Endodermal cell (in vitro differentiated cells): ENCODE results near the gene ACTR6. TPM values are rescaled to one million over a fixed set of nuclear protein-coding genes. Genes with fewer than 3 reads are reported as not detected.
A peak's percentile ranks its signal among the peaks of the same experiment; 100 is the strongest.
"Not testable (repeated sequence)": the region's sequence is repeated elsewhere in the genome, so short reads cannot be mapped to it uniquely, and the experiment has no call there.

Source experiments
- DNase-seq: peaks from one replicate; pipeline ENCODE4 v3.0.0-alpha.2; 2017
- H3K27ac ChIP-seq: 2 replicates; pipeline ENCODE4 v1.5.1; 2013; ENCODE audit warnings: mild to moderate bottlenecking, low read depth, low read length, moderate library complexity
- H3K27me3 ChIP-seq: 2 replicates; pipeline ENCODE4 v1.6.1; 2013; ENCODE audit warnings: mild to moderate bottlenecking, low read length, moderate library complexity; ENCODE audit not compliant: insufficient read depth, control insufficient read depth, poor library complexity, severe bottlenecking
- H3K36me3 ChIP-seq: 2 replicates; pipeline ENCODE4 v1.7.0; 2013; ENCODE audit warnings: mild to moderate bottlenecking, low read length, moderate library complexity; ENCODE audit not compliant: control insufficient read depth, insufficient read depth
- H3K4me1 ChIP-seq: one replicate; pipeline ENCODE4 v1.7.0; 2013; ENCODE audit warnings: low read length; ENCODE audit not compliant: control insufficient read depth, insufficient read depth
- H3K4me3 ChIP-seq: 2 replicates; pipeline ENCODE4 v1.5.1; 2013; ENCODE audit warnings: mild to moderate bottlenecking, low read length, moderate library complexity
- H3K9ac ChIP-seq: 2 replicates; pipeline ENCODE4 v1.6.1; 2013; ENCODE audit warnings: mild to moderate bottlenecking, low read length, moderate library complexity; ENCODE audit not compliant: poor library complexity, severe bottlenecking; ENCODE audit errors: extremely low read depth
- H3K9me3 ChIP-seq: 2 replicates; pipeline ENCODE4 v1.6.1; 2013; ENCODE audit warnings: mild to moderate bottlenecking, low read length, moderate library complexity; ENCODE audit not compliant: control insufficient read depth
- H3K27ac Mint-ChIP-seq: 2 replicates; pipeline ENCODE4 v1.8.0; 2020; ENCODE audit warnings: mixed read lengths
- H3K27me3 Mint-ChIP-seq: 2 replicates; pipeline ENCODE4 v1.8.0; 2021; ENCODE audit warnings: mild to moderate bottlenecking, mixed read lengths; ENCODE audit not compliant: insufficient read depth
- H3K36me3 Mint-ChIP-seq: 2 replicates; pipeline ENCODE4 v1.8.0; 2020; ENCODE audit warnings: low read depth, mixed read lengths
- H3K4me1 Mint-ChIP-seq: 2 replicates; pipeline ENCODE4 v1.8.0; 2020; ENCODE audit warnings: mixed read lengths
- H3K4me3 Mint-ChIP-seq: 2 replicates; pipeline ENCODE4 v1.8.0; 2020; ENCODE audit warnings: mild to moderate bottlenecking, moderate library complexity, mixed read lengths
- H3K9me3 Mint-ChIP-seq: 2 replicates; pipeline ENCODE4 v1.8.0; 2020; ENCODE audit warnings: mild to moderate bottlenecking, mixed read lengths
- CTCF ChIP-seq: fragments of 200-600 bp; sonication (generic); conservative IDR thresholded peaks from 2 replicates; pipeline ENCODE4 v1.5.0; 2021; ENCODE audit warnings: antibody characterized with exemption, mild to moderate bottlenecking
- WGBS, 2 experiments: methylation state at CpG; one replicate each; pipeline versions ENCODE4 v1.1.5 to v1.1.7; 2013; ENCODE audit warnings: missing lambda C conversion rate in 2 of 2, mixed read lengths in 1 of 2; ENCODE audit not compliant: insufficient coverage in 1 of 2, insufficient read length in 1 of 2; 5-methylcytosine and 5-hydroxymethylcytosine counted together
- total RNA-seq, 2 donors: library from RNA; stranded (reverse); fragmentation: NEBNext Ultra II Directional in 1 of 2; extraction: Animal tissue kit (Norgen Biotek cat#: 25700) in 1 of 2; gene quantifications; 2 replicates in 1 of 2; 3 replicates in 1 of 2; pipeline ENCODE4 v1.2.1, GENCODE V29; 2021

The ACTR6 gene
- total RNA-seq, 2 donors from 2014 or later: 39.4 to 47.8 TPM

GRCh38 chr12:100216337-100216736, 15.7 kb downstream of the ACTR6 start:
- H3K36me3 ChIP-seq: peaks cover 83% of the 10 kb centered on the region
- H3K9me3 ChIP-seq: no peaks in the 10 kb centered on the region
- H3K4me1 ChIP-seq: no peaks in the 10 kb centered on the region
- H3K27me3 Mint-ChIP-seq: no peaks in the 10 kb centered on the region
- no peak overlapping the region for H3K4me3 ChIP-seq
- H3K27ac Mint-ChIP-seq: no peak overlapping the region
- no peaks in the 10 kb centered on the region for H3K9me3 Mint-ChIP-seq
- no peak overlapping the region for H3K27ac ChIP-seq
- peaks cover 45% of the 10 kb centered on the region for H3K36me3 Mint-ChIP-seq
- peaks cover 3% of the 10 kb centered on the region for H3K4me1 Mint-ChIP-seq
- H3K27me3 ChIP-seq: no peaks in the 10 kb centered on the region
- WGBS, 2 experiments: 96 to 100% methylated on average over 1 to 4 of the region's 4 CpGs
- H3K4me3 Mint-ChIP-seq: no peak overlapping the region
- no peak overlapping the region for H3K9ac ChIP-seq
- no peak for TF ChIP-seq CTCF
- no peak for DNase-seq

- Mint-ChIP-seq H3K4me1 (peaks cover 3% of the 10 kb centered on the region), H3K9me3 (no peaks in the 10 kb centered on the region), H3K4me3 (no peak overlapping the region), H3K27ac (no peak overlapping the region), H3K36me3 (peaks cover 38% of the 10 kb centered on the region), H3K27me3 (no peaks in the 10 kb centered on the region)
- peaks cover 79% of the 10 kb centered on the region for H3K36me3 ChIP-seq
- DNase-seq: no peak
- 92 to 100% methylated on average over 1 to 4 of the region's 5 CpGs for WGBS, 2 experiments
- no peak overlapping the region for H3K4me3 ChIP-seq
- no peaks in the 10 kb centered on the region for H3K4me1 ChIP-seq
- H3K9me3 ChIP-seq: no peaks in the 10 kb centered on the region
- TF ChIP-seq CTCF: no peak
- H3K27ac ChIP-seq: no peak overlapping the region
- no peaks in the 10 kb centered on the region for H3K27me3 ChIP-seq
- no peak overlapping the region for H3K9ac ChIP-seq
Measured at GRCh38 chr12:100219328-100220109, 18.9 kb downstream of the ACTR6 start.

- H3K9ac ChIP-seq: no peak overlapping the region
- H3K9me3 Mint-ChIP-seq: no peaks in the 10 kb centered on the region
- H3K4me1 Mint-ChIP-seq: peaks cover 3% of the 10 kb centered on the region
- no peak for TF ChIP-seq CTCF
- peaks cover 38% of the 10 kb centered on the region for H3K36me3 Mint-ChIP-seq
- no peaks in the 10 kb centered on the region for H3K4me1 ChIP-seq
- DNase-seq: no peak
- no peak overlapping the region for H3K27ac Mint-ChIP-seq
- WGBS, 2 experiments: 84 to 100% methylated on average over 1 to 2 of the region's 3 CpGs
- no peak overlapping the region for H3K27ac ChIP-seq
- no peaks in the 10 kb centered on the region for H3K27me3 ChIP-seq
- H3K27me3 Mint-ChIP-seq: no peaks in the 10 kb centered on the region
- peaks cover 77% of the 10 kb centered on the region for H3K36me3 ChIP-seq
- H3K9me3 ChIP-seq: no peaks in the 10 kb centered on the region
- H3K4me3 ChIP-seq: no peak overlapping the region
- H3K4me3 Mint-ChIP-seq: no peak overlapping the region
Measured at GRCh38 chr12:100221523-100221922, 20.9 kb downstream of the ACTR6 start.

- H3K4me1 ChIP-seq, H3K4me1 Mint-ChIP-seq, H3K27ac ChIP-seq, H3K9me3 ChIP-seq, H3K4me3 ChIP-seq, H3K4me3 Mint-ChIP-seq, H3K27me3 ChIP-seq, H3K9me3 Mint-ChIP-seq, H3K27me3 Mint-ChIP-seq, DNase-seq, H3K9ac ChIP-seq: not testable (repeated sequence)
- WGBS, 2 experiments: 92 to 94% methylated on average over 2 to 6 of the region's 6 CpGs
- H3K36me3 ChIP-seq: peaks cover 74% of the 10 kb centered on the region
- Mint-ChIP-seq H3K36me3 (peaks cover 38% of the 10 kb centered on the region), H3K27ac (peak overlapping the region; percentile 39)
Measured at GRCh38 chr12:100222173-100222572, 21.6 kb downstream of the ACTR6 start.
